ENCODE data around the gene NUAK1. TPM values are rescaled to one million over a fixed set of nuclear protein-coding genes. Genes with fewer than 3 reads are reported as not detected.

Gene NUAK1
- total RNA-seq, 6 donors from 2014 or later: 7.1 to 28.7 (median 10.9) TPM

- H3K27ac ChIP-seq: peak overlapping the region; percentile 28 to 69 (median 43)
- no peaks in the 10 kb centered on the region for H3K27me3 ChIP-seq
- WGBS, 2 donors: 72 to 78% methylated on average over 9 of the region's 9 CpGs
- H3K4me1 ChIP-seq: peaks cover 0 to 6% (median 0%) of the 10 kb centered on the region in 4 donors
- H3K36me3 ChIP-seq: no peaks in the 10 kb centered on the region
- no peak for DNase-seq
- no peaks in the 10 kb centered on the region for H3K9me3 ChIP-seq
- no peak for ATAC-seq (ENCODE audit: low FRiP score in 2 of 2)
- H3K4me3 ChIP-seq: no peak overlapping the region
- TF ChIP-seq POLR2A (IDR thresholded peaks at IDR 0.05): no peak
- TF ChIP-seq CTCF (IDR thresholded peaks at IDR 0.05): no peak
- no peak for TF ChIP-seq EP300 (IDR thresholded peaks at IDR 0.05)
- no peak for TF ChIP-seq POLR2AphosphoS5 (IDR thresholded peaks at IDR 0.05)
Measured at GRCh38 chr12:106088811-106089485, 49.8 kb downstream of the NUAK1 start.

- Histone ChIP-seq H3K4me1 (peaks cover 0 to 6% (median 0%) of the 10 kb centered on the region in 4 donors), H3K36me3 (peaks cover 0 to 4% (median 0%) of the 10 kb centered on the region in 4 donors), H3K9me3 (no peaks in the 10 kb centered on the region), H3K4me3 (no peak overlapping the region), H3K27me3 (no peaks in the 10 kb centered on the region), H3K27ac (peak overlapping the region in 3 of 4 donors; percentile 4 to 54 (median 28))
- DNase-seq (no peak), ATAC-seq (ENCODE audit: low FRiP score in 2 of 2) (no peak)
- TF ChIP-seq POLR2AphosphoS5 (IDR thresholded peaks at IDR 0.05): no peak
- no peak for TF ChIP-seq CTCF (IDR thresholded peaks at IDR 0.05)
- no peak for TF ChIP-seq POLR2A (IDR thresholded peaks at IDR 0.05)
- no peak for TF ChIP-seq EP300 (IDR thresholded peaks at IDR 0.05)
- 84 to 90% methylated on average over 4 of the region's 4 CpGs for WGBS, 2 donors
Measured at GRCh38 chr12:106088246-106088808, 50.4 kb downstream of the NUAK1 start.

GRCh38 chr12:106086696-106087095, 52.1 kb downstream of the NUAK1 start:
- DNase-seq (no peak), ATAC-seq (ENCODE audit: low FRiP score in 2 of 2) (no peak)
- 92 to 93% methylated on average over 18 to 19 of the region's 19 CpGs for WGBS, 2 donors
- TF ChIP-seq CTCF (IDR thresholded peaks at IDR 0.05) (no peak), POLR2AphosphoS5 (IDR thresholded peaks at IDR 0.05) (no peak), EP300 (IDR thresholded peaks at IDR 0.05) (no peak), POLR2A (IDR thresholded peaks at IDR 0.05) (no peak)
- Histone ChIP-seq H3K4me1 (peaks cover 0 to 6% (median 0%) of the 10 kb centered on the region in 4 donors), H3K27ac (no peak overlapping the region), H3K36me3 (peaks cover 0 to 7% (median 0%) of the 10 kb centered on the region in 4 donors), H3K27me3 (no peaks in the 10 kb centered on the region), H3K9me3 (no peaks in the 10 kb centered on the region), H3K4me3 (no peak overlapping the region)

- ATAC-seq (ENCODE audit: low FRiP score in 2 of 2) (no peak), DNase-seq (no peak)
- Histone ChIP-seq H3K27me3 (no peaks in the 10 kb centered on the region), H3K4me3 (no peak overlapping the region), H3K27ac (no peak overlapping the region), H3K36me3 (peaks cover 0 to 7% (median 0%) of the 10 kb centered on the region in 4 donors), H3K9me3 (no peaks in the 10 kb centered on the region), H3K4me1 (peaks cover 0 to 3% (median under 1%) of the 10 kb centered on the region in 4 donors)
- WGBS, 2 donors: 56 to 72% methylated on average over 2 of the region's 2 CpGs
- no peak for TF ChIP-seq POLR2A (IDR thresholded peaks at IDR 0.05)
- TF ChIP-seq CTCF (IDR thresholded peaks at IDR 0.05): no peak
- TF ChIP-seq EP300 (IDR thresholded peaks at IDR 0.05): no peak
- TF ChIP-seq POLR2AphosphoS5 (IDR thresholded peaks at IDR 0.05): no peak
Measured at GRCh38 chr12:106085213-106085612, 53.5 kb downstream of the NUAK1 start.
